Breast epithelium (tissue), 3 donors: ENCODE results near the gene PLET1.

Experiments used
- CTCF ChIP-seq, 3 donors: fragments of 450-650 bp; IDR thresholded peaks; one replicate each; pipeline ENCODE4 v1.5.1; 2016 to 2017; ENCODE audit warnings: antibody characterized with exemption in 3 of 3, mild to moderate bottlenecking in 3 of 3, moderate library complexity in 3 of 3
- POLR2A ChIP-seq: fragments of 450-650 bp; IDR thresholded peaks from one replicate; pipeline ENCODE4 v1.6.1; 2016; ENCODE audit warnings: antibody characterized with exemption, mild to moderate bottlenecking, moderate library complexity
- POLR2AphosphoS5 ChIP-seq, 3 donors: sonication (generic); formaldehyde crosslinking; IDR thresholded peaks; one replicate each; pipeline ENCODE4 v1.6.1; 2017; ENCODE audit warnings: antibody characterized with exemption in 3 of 3

DNA sequence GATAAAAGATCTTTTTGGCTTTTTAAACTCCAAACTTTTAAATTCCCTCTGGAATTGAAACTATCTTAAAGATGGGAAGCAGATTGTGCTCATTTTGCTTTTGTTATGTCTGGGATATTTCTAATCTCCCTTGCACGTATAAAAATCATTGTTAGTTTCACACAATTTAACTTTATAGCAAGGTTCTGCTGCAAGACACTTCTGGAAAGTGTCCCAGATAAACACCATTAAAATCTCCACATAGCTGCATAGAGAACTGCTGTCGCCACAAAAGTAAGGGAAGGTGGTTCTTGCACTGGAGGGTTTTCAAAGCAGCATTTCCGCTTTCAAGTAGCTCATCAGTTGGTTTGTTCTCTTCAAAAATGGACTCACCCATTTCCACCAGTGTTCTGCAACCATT, 22.6 kb downstream of the PLET1 start:
- TF ChIP-seq CTCF (IDR thresholded peaks at IDR 0.05) (no peak), POLR2A (no peak), POLR2AphosphoS5 (IDR thresholded peaks at IDR 0.05) (no peak)
